Ectodermal cell (in vitro differentiated cells): ENCODE measurements around the gene ATN1.

ENCODE experiments used
- H3K27ac ChIP-seq: 2 replicates; pipeline ENCODE4 v1.7.0; 2013; ENCODE audit warnings: mild to moderate bottlenecking, low read depth, low read length; ENCODE audit not compliant: insufficient read depth, poor library complexity, severe bottlenecking
- H3K27me3 ChIP-seq: 2 replicates; pipeline ENCODE4 v1.7.0; 2013; ENCODE audit warnings: mild to moderate bottlenecking, low read length; ENCODE audit not compliant: insufficient read depth, control insufficient read depth, poor library complexity, severe bottlenecking
- H3K36me3 ChIP-seq: one replicate; pipeline ENCODE4 v1.7.0; 2013; ENCODE audit warnings: low read length; ENCODE audit not compliant: control insufficient read depth, insufficient read depth
- H3K4me1 ChIP-seq: one replicate; pipeline ENCODE4 v1.7.0; 2013; ENCODE audit warnings: low read length; ENCODE audit not compliant: control insufficient read depth, insufficient read depth
- H3K4me3 ChIP-seq: 2 replicates; pipeline ENCODE4 v1.7.0; 2013; ENCODE audit warnings: low read depth, low read length, control low read depth; ENCODE audit not compliant: insufficient read depth
- H3K9me3 ChIP-seq: 2 replicates; pipeline ENCODE4 v1.7.0; 2013; ENCODE audit warnings: mild to moderate bottlenecking, low read length, moderate library complexity; ENCODE audit not compliant: control insufficient read depth
- WGBS, 2 experiments: methylation state at CpG; one replicate each; pipeline ENCODE4 v1.1.7; 2013; ENCODE audit warnings: missing lambda C conversion rate in 2 of 2; 5-methylcytosine and 5-hydroxymethylcytosine counted together

The ATN1 gene

GRCh38 chr12:6978611-6979011 lies 50.9 kb downstream of the ATN1 start:
- Histone ChIP-seq H3K4me1 (no peaks in the 10 kb centered on the region), H3K27ac (no peak overlapping the region), H3K36me3 (peaks cover 42% of the 10 kb centered on the region), H3K27me3 (no peaks in the 10 kb centered on the region), H3K9me3 (no peaks in the 10 kb centered on the region), H3K4me3 (no peak overlapping the region)
- WGBS, 2 experiments = 94% methylated on average over 3 of the region's 3 CpGs

GRCh38 chr12:6979021-6979420 lies 51.3 kb downstream of the ATN1 start:
- Histone ChIP-seq H3K27me3 (no peaks in the 10 kb centered on the region), H3K4me1 (no peaks in the 10 kb centered on the region), H3K4me3 (no peak overlapping the region), H3K36me3 (peaks cover 40% of the 10 kb centered on the region), H3K9me3 (no peaks in the 10 kb centered on the region), H3K27ac (no peak overlapping the region)
- WGBS, 2 experiments = 93 to 95% methylated on average over 6 of the region's 6 CpGs

GRCh38 chr12:6979453-6979852 lies 51.7 kb downstream of the ATN1 start:
- H3K9me3 ChIP-seq = no peaks in the 10 kb centered on the region
- no peaks in the 10 kb centered on the region for H3K4me1 ChIP-seq
- whole genome bisulfite sequencing, 2 experiments = 93% methylated on average over 3 of the region's 3 CpGs
- H3K27me3 ChIP-seq = no peaks in the 10 kb centered on the region
- H3K27ac ChIP-seq = no peak overlapping the region
- peaks cover 36% of the 10 kb centered on the region for H3K36me3 ChIP-seq
- no peak overlapping the region for H3K4me3 ChIP-seq

GRCh38 chr12:6980075-6980474 lies 52.3 kb downstream of the ATN1 start:
- no peak overlapping the region for H3K4me3 ChIP-seq
- H3K36me3 ChIP-seq = peaks cover 30% of the 10 kb centered on the region
- no peaks in the 10 kb centered on the region for H3K4me1 ChIP-seq
- no peaks in the 10 kb centered on the region for H3K9me3 ChIP-seq
- H3K27ac ChIP-seq = no peak overlapping the region
- no peaks in the 10 kb centered on the region for H3K27me3 ChIP-seq
- WGBS, 2 experiments = 93 to 95% methylated on average over 4 of the region's 4 CpGs

- no peak overlapping the region for H3K27ac ChIP-seq
- H3K4me3 ChIP-seq = no peak overlapping the region
- no peaks in the 10 kb centered on the region for H3K9me3 ChIP-seq
- H3K36me3 ChIP-seq = peaks cover 23% of the 10 kb centered on the region
- H3K4me1 ChIP-seq = no peaks in the 10 kb centered on the region
- H3K27me3 ChIP-seq = no peaks in the 10 kb centered on the region
These were observed 53.0 kb downstream of the ATN1 start for GRCh38 chr12:6980740-6981139.

- Histone ChIP-seq H3K4me1 (no peaks in the 10 kb centered on the region), H3K27me3 (no peaks in the 10 kb centered on the region), H3K27ac (peak overlapping the region; percentile 30), H3K4me3 (no peak overlapping the region), H3K36me3 (peaks cover 17% of the 10 kb centered on the region), H3K9me3 (no peaks in the 10 kb centered on the region)
- WGBS, 2 experiments = 95% methylated on average over 8 to 10 of the region's 10 CpGs
These were observed 53.6 kb downstream of the ATN1 start for GRCh38 chr12:6981152-6982052.

GRCh38 chr12:6982532-6982931 lies 54.8 kb downstream of the ATN1 start:
- Histone ChIP-seq H3K27ac (no peak overlapping the region), H3K4me3 (no peak overlapping the region), H3K27me3 (no peaks in the 10 kb centered on the region), H3K4me1 (no peaks in the 10 kb centered on the region), H3K36me3 (peaks cover 6% of the 10 kb centered on the region), H3K9me3 (no peaks in the 10 kb centered on the region)
- 84 to 91% methylated on average over 5 to 7 of the region's 7 CpGs for WGBS, 2 experiments

GRCh38 chr12:6987956-6988553 lies 60.3 kb downstream of the ATN1 start:
- H3K27ac ChIP-seq = no peak overlapping the region
- no peak overlapping the region for H3K4me3 ChIP-seq
- 93 to 96% methylated on average over 10 to 11 of the region's 11 CpGs for WGBS, 2 experiments
- peaks cover 4% of the 10 kb centered on the region for H3K36me3 ChIP-seq
- no peaks in the 10 kb centered on the region for H3K9me3 ChIP-seq
- no peaks in the 10 kb centered on the region for H3K4me1 ChIP-seq
- H3K27me3 ChIP-seq = no peaks in the 10 kb centered on the region
